HEK293 (cell line): ENCODE results near the gene MUC4.
"Not testable (repeated sequence)": the region's sequence is repeated elsewhere in the genome, so short reads cannot be mapped to it uniquely, and the experiment has no call there.

Experiments used
- CTCF ChIA-PET: fragments of 350-600 bp; formaldehyde crosslinking; extraction: SDS; loops from one replicate; lab custom pipeline; 2021; ENCODE audit warnings: antibody characterized with exemption; lab: Yijun Ruan, JAX
- POLR2A ChIA-PET: fragments of 300-600 bp; formaldehyde crosslinking; extraction: SDS; loops from one replicate; lab custom pipeline; 2020; ENCODE audit warnings: antibody characterized with exemption, inconsistent platforms; lab: Yijun Ruan, JAX
- H3K27ac ChIP-seq: fragments of 200-500 bp; sonication (Bioruptor generic); 2 replicates; pipeline ENCODE4 v1.5.1; 2014; ENCODE audit warnings: low read depth, low read length, control low read depth, inconsistent platforms; ENCODE audit errors: extremely low read depth
- H3K36me3 ChIP-seq, 2 experiments: fragments of 200-500 bp in 1 of 2; sonication (Bioruptor generic) in 1 of 2; 1 replicate in 1 of 2; 2 replicates in 1 of 2; pipeline ENCODE4 v1.5.1; 2014 to 2017; ENCODE audit warnings: inconsistent platforms in 2 of 2, low read length in 2 of 2; ENCODE audit not compliant: control insufficient read depth in 2 of 2, insufficient read depth in 1 of 2
- H3K4me1 ChIP-seq: fragments of 200-500 bp; sonication (Bioruptor generic); 2 replicates; pipeline ENCODE4 v1.5.1; 2014; ENCODE audit warnings: mild to moderate bottlenecking, low read length, inconsistent platforms; ENCODE audit not compliant: control insufficient read depth, insufficient read depth
- H3K4me3 ChIP-seq: 2 replicates; pipeline ENCODE4 v1.5.1; 2011; ENCODE audit warnings: low read depth, mild to moderate bottlenecking, control low read depth, low read length, moderate library complexity
- H3K9me3 ChIP-seq: fragments of 200-500 bp; sonication (Bioruptor generic); 2 replicates; pipeline ENCODE4 v1.5.1; 2014; ENCODE audit warnings: low read depth, low read length, inconsistent platforms; ENCODE audit not compliant: control insufficient read depth, insufficient read depth
- ZBTB44 ChIP-seq: fragments of 450-650 bp; IDR thresholded peaks from 2 replicates; pipeline ENCODE4 v1.5.1; 2018; ENCODE audit warnings: missing biosample characterization, mild to moderate bottlenecking, missing genetic modification characterization
- ZNF610 ChIP-seq: fragments of 450-650 bp; formaldehyde crosslinking; IDR thresholded peaks from 2 replicates; pipeline ENCODE4 v1.5.1; 2016; ENCODE audit warnings: missing biosample characterization, missing genetic modification characterization, borderline replicate concordance
- ZNF658 ChIP-seq: fragments of 450-650 bp; formaldehyde crosslinking; IDR thresholded peaks from 2 replicates; pipeline ENCODE4; 2016; ENCODE audit warnings: missing biosample characterization, missing genetic modification characterization

The MUC4 gene

GRCh38 chr3:195727606-195728195, 84.0 kb downstream of the MUC4 start (continued):
- no peak for TF ChIP-seq ZNF610 (tag by site-specific recombination)
- TF ChIP-seq ZBTB44 (tag by site-specific recombination), result no peak
- TF ChIP-seq ZNF658 (tag by site-specific recombination), result no peak
- TF ChIP-seq, all 188 proteins: peak for 0

DNA sequence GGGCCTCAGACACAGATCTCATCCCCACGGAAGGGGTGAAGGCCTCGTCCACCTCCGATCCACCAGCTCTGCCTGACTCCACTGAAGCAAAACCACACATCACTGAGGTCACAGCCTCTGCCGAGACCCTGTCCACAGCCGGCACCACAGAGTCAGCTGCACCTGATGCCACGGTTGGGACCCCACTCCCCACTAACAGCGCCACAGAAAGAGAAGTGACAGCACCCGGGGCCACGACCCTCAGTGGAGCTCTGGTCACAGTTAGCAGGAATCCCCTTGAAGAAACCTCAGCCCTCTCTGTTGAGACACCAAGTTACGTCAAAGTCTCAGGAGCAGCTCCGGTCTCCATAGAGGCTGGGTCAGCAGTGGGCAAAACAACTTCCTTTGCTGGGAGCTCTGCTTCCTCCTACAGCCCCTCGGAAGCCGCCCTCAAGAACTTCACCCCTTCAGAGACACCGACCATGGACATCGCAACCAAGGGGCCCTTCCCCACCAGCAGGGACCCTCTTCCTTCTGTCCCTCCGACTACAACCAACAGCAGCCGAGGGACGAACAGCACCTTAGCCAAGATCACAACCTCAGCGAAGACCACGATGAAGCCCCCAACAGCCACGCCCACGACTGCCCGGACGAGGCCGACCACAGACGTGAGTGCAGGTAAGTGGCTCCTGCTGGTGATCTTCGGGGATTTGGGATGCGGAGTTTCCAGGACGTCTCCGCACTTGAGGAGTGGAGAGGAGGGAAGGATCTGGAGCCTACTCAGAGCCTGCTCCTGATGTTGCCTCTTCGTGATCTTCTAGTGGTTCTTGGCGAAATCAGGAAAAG, 85.6 kb downstream of the MUC4 start:
- H3K36me3 ChIP-seq, POLR2A ChIA-PET, H3K9me3 ChIP-seq, H3K4me1 ChIP-seq, H3K4me3 ChIP-seq, CTCF ChIA-PET, H3K27ac ChIP-seq: not testable (repeated sequence)

DNA sequence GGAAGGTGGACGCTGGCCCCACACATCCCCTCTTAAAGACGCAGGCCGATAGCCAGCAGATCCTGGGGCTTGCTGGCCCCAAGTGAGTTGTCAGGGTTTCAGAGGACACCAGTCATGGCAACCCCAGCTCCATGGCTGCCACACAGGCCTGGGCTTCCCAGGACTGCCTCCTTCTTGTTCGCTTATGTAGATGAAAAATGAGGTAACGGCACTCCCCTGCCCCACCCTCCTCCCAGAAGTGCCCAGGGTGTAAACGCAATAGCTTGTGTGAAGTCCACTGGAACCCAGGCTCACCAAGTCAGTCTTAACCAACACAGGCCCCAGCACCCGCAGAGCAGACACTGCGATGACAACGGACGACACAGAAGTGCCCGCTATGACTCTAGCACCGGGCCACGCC, 87.4 kb downstream of the MUC4 start:
- POLR2A ChIA-PET, H3K9me3 ChIP-seq, H3K27ac ChIP-seq, H3K4me1 ChIP-seq, H3K4me3 ChIP-seq, CTCF ChIA-PET, H3K36me3 ChIP-seq: not testable (repeated sequence)

- H3K27ac ChIP-seq, H3K36me3 ChIP-seq, CTCF ChIA-PET, H3K4me3 ChIP-seq, POLR2A ChIA-PET, H3K9me3 ChIP-seq, H3K4me1 ChIP-seq: not testable (repeated sequence)
Measured at GRCh38 chr3:195722996-195723345, 88.8 kb downstream of the MUC4 start.

GRCh38 chr3:195722139-195722995, 89.4 kb downstream of the MUC4 start:
- H3K36me3 ChIP-seq, H3K4me1 ChIP-seq, POLR2A ChIA-PET, H3K9me3 ChIP-seq, H3K4me3 ChIP-seq, H3K27ac ChIP-seq: not testable (repeated sequence)
- CTCF ChIA-PET, result interaction anchor here (0.7 kb wide), 1 partner anchor 134 kb away, joined by 3 read pairs; no protein-coding TSS in a partner anchor

DNA sequence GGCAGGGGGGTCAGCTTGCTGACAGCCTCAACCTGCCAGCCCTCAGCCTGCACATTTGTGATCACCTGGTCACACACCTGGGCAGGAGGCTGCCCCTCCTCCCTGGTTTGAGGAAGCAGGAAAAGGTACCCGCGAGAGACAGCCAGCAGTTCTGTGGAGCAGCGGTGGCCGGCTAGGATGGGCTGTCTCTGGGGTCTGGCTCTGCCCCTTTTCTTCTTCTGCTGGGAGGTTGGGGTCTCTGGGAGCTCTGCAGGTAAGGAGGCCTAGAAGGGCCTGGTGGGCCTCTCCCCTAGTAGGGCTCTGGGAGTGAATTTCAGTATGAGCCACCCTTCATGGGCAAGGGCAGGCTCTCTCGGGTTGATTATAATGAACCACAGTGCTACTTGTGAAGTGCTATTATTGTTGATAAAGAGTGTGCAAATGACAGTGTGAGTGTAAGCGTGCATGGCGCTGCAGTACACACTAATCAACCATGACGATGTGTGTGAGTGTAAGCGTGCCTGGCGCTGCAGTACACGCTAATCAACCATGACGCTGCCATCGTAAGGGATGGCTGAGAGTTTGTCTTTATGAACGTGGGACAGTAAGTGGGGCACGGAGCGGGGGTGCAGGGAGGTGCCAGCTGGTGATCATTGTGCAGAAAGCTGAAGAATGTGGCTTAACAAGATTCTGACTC, 90.8 kb downstream of the MUC4 start, which contains the start of gene MUC20:
MUC20 (plus strand) TSS at position 148 of the 676 bp plus-strand sequence; CDS start at position 178, 30 bp downstream.
- H3K36me3 ChIP-seq, H3K27ac ChIP-seq, CTCF ChIA-PET, H3K9me3 ChIP-seq, H3K4me3 ChIP-seq, POLR2A ChIA-PET, H3K4me1 ChIP-seq: not testable (repeated sequence)

DNA sequence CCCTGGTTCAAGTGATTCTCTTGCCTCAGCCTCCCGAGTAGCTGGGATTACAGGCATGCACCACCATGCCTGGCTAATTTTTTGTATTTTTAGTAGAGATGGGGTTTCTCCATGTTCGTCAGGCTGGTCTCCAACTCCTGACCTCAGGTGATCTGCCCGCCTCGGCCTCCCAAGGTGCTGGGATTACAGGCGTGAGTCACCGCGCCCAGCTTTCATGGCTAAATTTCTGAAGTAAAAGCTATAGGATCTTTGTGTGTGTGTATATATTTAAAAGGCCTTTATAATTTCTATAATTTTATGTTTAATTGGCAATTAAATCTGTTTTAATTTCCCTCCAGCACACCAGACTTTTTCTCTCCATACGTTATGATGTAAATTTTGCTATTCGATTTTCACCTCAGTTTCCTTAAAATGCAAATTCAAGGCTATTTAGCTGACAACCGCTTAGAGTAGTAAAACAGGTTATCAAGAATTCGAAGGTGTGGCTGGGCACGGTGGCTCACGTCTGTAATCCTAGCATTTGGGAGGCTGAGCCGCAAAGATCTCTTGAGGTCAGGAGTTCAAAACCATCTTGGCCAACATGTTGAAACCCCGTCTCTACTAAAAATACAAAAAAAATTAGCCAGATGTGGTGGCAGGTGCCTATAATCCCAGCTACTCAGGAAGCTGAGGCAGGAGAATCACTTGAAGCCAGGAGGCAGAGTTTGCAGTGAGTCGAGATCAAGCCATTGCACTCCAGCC, 92.0 kb downstream of the MUC4 start:
- H3K36me3 ChIP-seq, H3K4me3 ChIP-seq, H3K9me3 ChIP-seq, H3K27ac ChIP-seq, H3K4me1 ChIP-seq, CTCF ChIA-PET, POLR2A ChIA-PET: not testable (repeated sequence)
